ENCODE measurements around the gene CCM2.
A peak's percentile ranks its signal among the peaks of the same experiment; 100 is the strongest.
"Not testable (repeated sequence)": the region's sequence is repeated elsewhere in the genome, so short reads cannot be mapped to it uniquely, and the experiment has no call there.

The CCM2 gene

GRCh38 chr7:44987996-44988395, 12.0 kb upstream of the CCM2 start:
- H3K79me2 ChIP-seq: no peaks in the 10 kb centered on the region
- H3K4me3 ChIP-seq (ENCODE audit: low read depth, low read length): no peak overlapping the region
- H3K27ac ChIP-seq: no peak overlapping the region
- no peak overlapping the region for H2AFZ ChIP-seq
- H3K9ac ChIP-seq: no peak overlapping the region
- H3K9me3 ChIP-seq (ENCODE audit: control insufficient read depth, low read length): no peaks in the 10 kb centered on the region
- peaks cover 3% of the 10 kb centered on the region for H3K36me3 ChIP-seq (ENCODE audit: control insufficient read depth, insufficient read depth, low read length)
- H3K27me3 ChIP-seq (ENCODE audit: control insufficient read depth, insufficient read depth, low read length): no peaks in the 10 kb centered on the region
- no peak for TF ChIP-seq CTCF (IDR thresholded peaks at IDR 0.05)
- H3K4me2 ChIP-seq (ENCODE audit: low read length): no peak overlapping the region
- H3K4me1 ChIP-seq: peaks cover 11% of the 10 kb centered on the region

DNA sequence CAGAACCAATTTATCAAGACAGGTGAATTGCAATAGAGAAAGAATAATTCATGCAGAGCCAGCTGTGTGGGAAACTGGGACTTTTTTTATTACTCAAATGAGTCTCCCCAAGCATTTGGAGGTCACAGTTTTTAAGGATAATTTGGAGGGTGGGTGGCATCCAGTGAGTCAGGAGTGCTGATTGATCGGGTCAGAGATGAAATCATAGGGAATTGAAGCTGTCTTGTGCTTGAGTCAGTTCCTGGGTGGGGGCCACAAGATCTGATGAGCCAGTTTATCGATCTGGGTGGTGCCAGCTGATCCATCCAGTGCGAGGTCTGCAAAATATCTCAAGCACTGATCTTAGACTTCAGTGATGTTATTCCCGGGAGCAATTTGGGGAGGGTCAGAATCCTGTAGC, 11.3 kb upstream of the CCM2 start:
- no peak overlapping the region for H2AFZ ChIP-seq
- no peaks in the 10 kb centered on the region for H3K27me3 ChIP-seq (ENCODE audit: control insufficient read depth, insufficient read depth, low read length)
- no peak overlapping the region for H3K4me3 ChIP-seq (ENCODE audit: low read depth, low read length)
- no peaks in the 10 kb centered on the region for H3K9me3 ChIP-seq (ENCODE audit: control insufficient read depth, low read length)
- no peak overlapping the region for H3K4me2 ChIP-seq (ENCODE audit: low read length)
- TF ChIP-seq CTCF (IDR thresholded peaks at IDR 0.05): no peak
- no peak overlapping the region for H3K9ac ChIP-seq
- no peaks in the 10 kb centered on the region for H3K79me2 ChIP-seq
- peaks cover 11% of the 10 kb centered on the region for H3K4me1 ChIP-seq
- H3K36me3 ChIP-seq (ENCODE audit: control insufficient read depth, insufficient read depth, low read length): no peaks in the 10 kb centered on the region
- no peak overlapping the region for H3K27ac ChIP-seq

- no peak overlapping the region for H3K27ac ChIP-seq
- H3K9ac ChIP-seq: no peak overlapping the region
- H3K79me2 ChIP-seq: no peaks in the 10 kb centered on the region
- peaks cover 11% of the 10 kb centered on the region for H3K4me1 ChIP-seq
- no peak overlapping the region for H2AFZ ChIP-seq
- no peaks in the 10 kb centered on the region for H3K9me3 ChIP-seq (ENCODE audit: control insufficient read depth, low read length)
- H3K4me3 ChIP-seq (ENCODE audit: low read depth, low read length): no peak overlapping the region
- H3K27me3 ChIP-seq (ENCODE audit: control insufficient read depth, insufficient read depth, low read length): no peaks in the 10 kb centered on the region
- TF ChIP-seq CTCF (IDR thresholded peaks at IDR 0.05): no peak
- H3K36me3 ChIP-seq (ENCODE audit: control insufficient read depth, insufficient read depth, low read length): no peaks in the 10 kb centered on the region
- H3K4me2 ChIP-seq (ENCODE audit: low read length): no peak overlapping the region
These were observed 10.9 kb upstream of the CCM2 start for GRCh38 chr7:44989132-44989531.

- Histone ChIP-seq H3K27ac (peak overlapping the region; percentile 31), H3K36me3 (ENCODE audit: control insufficient read depth, insufficient read depth, low read length) (no peaks in the 10 kb centered on the region), H3K27me3 (ENCODE audit: control insufficient read depth, insufficient read depth, low read length) (no peaks in the 10 kb centered on the region), H3K4me1 (peaks cover 10% of the 10 kb centered on the region), H3K9me3 (ENCODE audit: control insufficient read depth, low read length) (no peaks in the 10 kb centered on the region), H2AFZ (no peak overlapping the region), H3K9ac (no peak overlapping the region), H3K4me2 (ENCODE audit: low read length) (no peak overlapping the region), H3K4me3 (ENCODE audit: low read depth, low read length) (no peak overlapping the region), H3K79me2 (no peaks in the 10 kb centered on the region)
- TF ChIP-seq CTCF (IDR thresholded peaks at IDR 0.05): no peak
These were observed 9.6 kb upstream of the CCM2 start for GRCh38 chr7:44990109-44991023.

DNA sequence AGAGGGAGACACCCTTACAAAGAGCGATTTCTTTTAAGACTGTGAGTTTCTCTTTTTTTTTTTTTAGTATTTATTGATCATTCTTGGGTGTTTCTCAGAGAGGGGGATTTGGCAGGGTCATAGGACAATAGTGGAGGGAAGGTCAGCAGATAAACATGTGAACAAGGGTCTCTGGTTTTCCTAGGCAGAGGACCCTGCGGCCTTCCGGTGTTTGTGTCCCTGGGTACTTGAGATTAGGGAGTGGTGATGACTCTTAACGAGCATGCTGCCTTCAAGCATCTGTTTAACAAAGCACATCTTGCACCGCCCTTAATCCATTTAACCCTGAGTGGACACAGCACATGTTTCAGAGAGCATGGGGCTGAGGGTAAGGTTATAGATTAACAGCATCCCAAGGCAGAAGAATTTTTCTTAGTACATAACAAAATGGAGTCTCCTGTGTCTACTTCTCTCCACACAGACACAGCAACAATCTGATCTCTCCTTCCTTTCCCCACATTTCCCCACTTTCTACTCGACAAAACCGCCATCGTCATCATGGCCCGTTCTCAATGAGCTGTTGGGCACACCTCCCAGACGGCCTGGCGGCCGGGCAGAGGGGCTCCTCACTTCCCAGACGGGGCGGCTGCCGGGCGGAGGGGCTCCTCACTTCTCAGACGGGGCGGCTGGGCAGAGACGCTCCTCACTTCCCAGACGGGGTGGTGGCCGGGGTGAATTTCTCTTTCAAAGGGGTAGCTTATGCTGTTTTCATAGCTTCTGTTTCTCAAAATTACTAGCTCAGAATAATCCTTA, 7.8 kb upstream of the CCM2 start:
- H3K27ac ChIP-seq; H3K4me3 ChIP-seq (ENCODE audit: low read depth, low read length): not testable (repeated sequence)

More for the DNA sequence above, 7.8 kb upstream of the CCM2 start:
- H3K4me2 ChIP-seq (ENCODE audit: low read length); H3K4me1 ChIP-seq; H3K9me3 ChIP-seq (ENCODE audit: control insufficient read depth, low read length); H2AFZ ChIP-seq; H3K36me3 ChIP-seq (ENCODE audit: control insufficient read depth, insufficient read depth, low read length); H3K27me3 ChIP-seq (ENCODE audit: control insufficient read depth, insufficient read depth, low read length); H3K79me2 ChIP-seq; H3K9ac ChIP-seq: not testable (repeated sequence)

Measured in parathyroid adenoma (tissue), 2 donors.